Measurements from ENCODE around the gene OSBPL3.

Gene OSBPL3

DNA sequence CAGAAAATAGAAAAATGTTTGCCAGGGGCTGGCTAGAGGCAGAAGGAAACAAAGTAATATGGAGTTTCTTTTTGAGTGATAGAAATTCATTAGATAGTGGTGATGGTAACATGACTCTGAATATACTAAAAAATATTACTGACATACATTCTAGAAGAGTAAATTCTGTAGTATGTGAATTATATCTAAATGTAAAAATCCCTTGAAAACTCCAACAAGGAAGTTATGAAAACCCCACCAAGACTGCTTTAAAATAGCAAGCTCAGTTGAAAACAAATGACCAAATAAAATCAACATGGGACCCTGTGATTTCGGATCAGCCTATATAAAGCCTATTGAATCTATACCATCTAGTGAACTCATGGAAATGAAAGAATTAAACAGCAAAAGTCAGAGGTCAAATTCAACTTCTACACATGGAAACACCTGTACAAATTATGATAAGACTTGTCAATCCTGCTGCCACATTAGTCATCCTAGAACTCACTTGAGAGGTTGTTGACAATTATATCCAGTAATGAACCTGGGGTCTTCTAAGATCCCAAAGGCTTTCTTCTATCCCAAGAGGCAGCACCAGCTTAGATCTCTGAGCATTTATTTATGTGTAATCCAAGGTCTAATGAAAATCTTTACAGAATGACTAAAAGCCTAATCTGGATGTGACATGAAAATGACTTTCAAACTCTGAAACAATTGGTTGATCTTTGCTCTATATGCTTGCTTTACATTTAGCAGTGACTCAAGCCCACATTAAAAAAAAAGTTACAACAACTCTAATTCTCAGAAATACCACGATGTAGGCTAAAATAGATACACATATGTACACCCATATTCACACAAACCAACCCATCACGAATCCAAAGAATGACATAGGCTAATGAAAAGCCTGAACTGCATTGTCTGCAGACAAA lies 59.3 kb downstream of the OSBPL3 start:
- Mint-ChIP-seq H3K4me1 (peaks cover 34% of the 10 kb centered on the region), H3K27ac (no peak overlapping the region), H3K27me3 (ENCODE audit: low read depth, poor library complexity) (peaks cover 3% of the 10 kb centered on the region), H3K9me3 (no peaks in the 10 kb centered on the region), H3K4me3 (no peak overlapping the region), H3K36me3 (ENCODE audit: low read depth) (no peaks in the 10 kb centered on the region)
- TF ChIP-seq, protein P1, sequence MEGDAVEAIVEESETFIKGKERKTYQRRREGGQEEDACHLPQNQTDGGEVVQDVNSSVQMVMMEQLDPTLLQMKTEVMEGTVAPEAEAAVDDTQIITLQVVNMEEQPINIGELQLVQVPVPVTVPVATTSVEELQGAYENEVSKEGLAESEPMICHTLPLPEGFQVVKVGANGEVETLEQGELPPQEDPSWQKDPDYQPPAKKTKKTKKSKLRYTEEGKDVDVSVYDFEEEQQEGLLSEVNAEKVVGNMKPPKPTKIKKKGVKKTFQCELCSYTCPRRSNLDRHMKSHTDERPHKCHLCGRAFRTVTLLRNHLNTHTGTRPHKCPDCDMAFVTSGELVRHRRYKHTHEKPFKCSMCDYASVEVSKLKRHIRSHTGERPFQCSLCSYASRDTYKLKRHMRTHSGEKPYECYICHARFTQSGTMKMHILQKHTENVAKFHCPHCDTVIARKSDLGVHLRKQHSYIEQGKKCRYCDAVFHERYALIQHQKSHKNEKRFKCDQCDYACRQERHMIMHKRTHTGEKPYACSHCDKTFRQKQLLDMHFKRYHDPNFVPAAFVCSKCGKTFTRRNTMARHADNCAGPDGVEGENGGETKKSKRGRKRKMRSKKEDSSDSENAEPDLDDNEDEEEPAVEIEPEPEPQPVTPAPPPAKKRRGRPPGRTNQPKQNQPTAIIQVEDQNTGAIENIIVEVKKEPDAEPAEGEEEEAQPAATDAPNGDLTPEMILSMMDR (IDR thresholded peaks at IDR 0.05), result no peak
- no peak for DNase-seq

DNA sequence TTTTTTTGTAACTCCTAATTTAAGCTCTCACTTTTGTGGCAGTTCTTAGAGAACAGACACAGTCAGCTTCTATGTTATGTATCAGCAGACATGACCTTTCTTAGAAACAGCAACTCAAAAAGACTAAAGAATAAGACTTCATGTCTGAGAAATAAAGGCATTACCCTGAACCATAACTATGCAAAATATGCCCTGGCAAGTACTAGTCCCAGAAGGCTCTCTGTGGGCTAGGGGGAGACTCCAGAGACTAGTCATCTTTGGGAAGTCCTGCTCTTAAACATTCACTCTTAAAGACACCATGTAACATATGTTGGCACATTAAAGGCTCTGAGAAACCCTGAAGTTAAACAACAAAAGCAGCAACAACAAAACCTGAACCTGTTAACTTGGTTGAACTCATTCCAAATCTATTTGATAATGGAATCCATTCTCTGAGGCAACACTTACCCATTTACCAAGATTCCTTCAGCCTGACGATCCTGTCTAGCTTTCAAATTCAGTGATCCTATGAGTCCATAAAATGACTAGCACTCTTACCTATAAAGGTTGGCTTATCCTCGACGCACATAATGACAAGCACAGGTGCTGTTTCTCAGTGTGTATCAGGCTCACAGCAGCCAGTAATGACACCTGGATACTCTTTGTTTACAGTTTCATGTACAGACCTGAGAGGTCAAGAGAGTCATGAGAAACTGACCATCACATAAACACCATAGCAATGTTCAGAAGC lies 62.3 kb downstream of the OSBPL3 start:
- no peaks in the 10 kb centered on the region for H3K36me3 Mint-ChIP-seq (ENCODE audit: low read depth)
- TF ChIP-seq, protein P1 (IDR thresholded peaks at IDR 0.05), result no peak
- no peaks in the 10 kb centered on the region for H3K9me3 Mint-ChIP-seq
- peaks cover 10% of the 10 kb centered on the region for H3K4me1 Mint-ChIP-seq
- no peaks in the 10 kb centered on the region for H3K27me3 Mint-ChIP-seq (ENCODE audit: low read depth, poor library complexity)
- no peak for DNase-seq
- no peak overlapping the region for H3K27ac Mint-ChIP-seq
- H3K4me3 Mint-ChIP-seq, result no peak overlapping the region

DNA sequence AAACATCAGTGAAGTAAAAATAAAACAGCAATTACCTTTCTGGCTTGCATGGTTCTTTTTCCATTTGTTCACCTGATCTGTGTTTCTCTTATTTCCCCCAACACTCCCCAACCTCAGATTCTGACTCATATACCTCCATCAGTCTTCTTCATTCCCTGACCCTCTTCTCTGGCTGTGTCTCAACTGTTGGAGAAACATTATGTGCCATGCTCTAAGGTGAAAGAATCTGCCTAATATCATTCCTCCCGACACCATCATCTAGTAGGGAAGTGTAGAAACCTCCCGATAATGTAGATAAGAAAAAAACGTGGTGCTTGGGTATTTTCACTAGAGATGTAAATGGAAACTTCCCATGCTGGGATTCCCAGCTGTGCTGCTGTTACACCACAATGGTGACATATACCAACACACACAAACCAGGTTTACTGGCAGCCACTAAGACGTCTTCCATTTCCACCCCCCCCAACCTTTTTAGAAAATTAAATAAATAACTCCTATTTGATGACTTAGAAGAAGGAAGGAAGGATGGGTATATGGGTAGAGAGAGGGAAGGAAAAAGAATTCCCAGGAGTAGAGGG lies 63.4 kb downstream of the OSBPL3 start:
- H3K27me3 Mint-ChIP-seq (ENCODE audit: low read depth, poor library complexity), result no peaks in the 10 kb centered on the region
- no peaks in the 10 kb centered on the region for H3K9me3 Mint-ChIP-seq
- no peak overlapping the region for H3K4me3 Mint-ChIP-seq
- DNase-seq, result no peak
- no peaks in the 10 kb centered on the region for H3K36me3 Mint-ChIP-seq (ENCODE audit: low read depth)
- TF ChIP-seq, protein P1 (IDR thresholded peaks at IDR 0.05), result no peak
- no peak overlapping the region for H3K27ac Mint-ChIP-seq
- H3K4me1 Mint-ChIP-seq, result no peaks in the 10 kb centered on the region

DNA sequence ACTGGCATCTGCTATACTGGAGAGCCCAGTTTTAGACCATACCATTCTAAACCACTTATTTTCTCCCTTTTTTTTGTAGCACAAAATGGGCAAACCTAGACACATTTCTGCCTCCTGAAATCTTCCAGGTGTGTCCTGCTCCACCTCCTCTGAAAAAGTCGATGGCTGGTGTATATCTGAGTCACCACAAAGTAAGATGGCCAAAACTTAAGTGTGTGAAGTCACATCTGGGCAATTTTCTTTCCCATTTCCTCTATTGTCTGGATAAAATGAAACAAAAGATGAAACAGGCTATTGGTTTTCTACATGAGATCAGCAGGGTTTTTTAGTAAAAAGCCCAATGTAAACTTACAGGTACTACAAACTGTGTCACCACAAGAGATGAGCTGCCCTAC lies 65.5 kb downstream of the OSBPL3 start:
- Mint-ChIP-seq H3K4me3 (no peak overlapping the region), H3K36me3 (ENCODE audit: low read depth) (no peaks in the 10 kb centered on the region), H3K4me1 (peaks cover 4% of the 10 kb centered on the region), H3K9me3 (no peaks in the 10 kb centered on the region), H3K27ac (no peak overlapping the region), H3K27me3 (ENCODE audit: low read depth, poor library complexity) (no peaks in the 10 kb centered on the region)
- DNase-seq, result no peak
- TF ChIP-seq, protein P1 (IDR thresholded peaks at IDR 0.05), result no peak

DNA sequence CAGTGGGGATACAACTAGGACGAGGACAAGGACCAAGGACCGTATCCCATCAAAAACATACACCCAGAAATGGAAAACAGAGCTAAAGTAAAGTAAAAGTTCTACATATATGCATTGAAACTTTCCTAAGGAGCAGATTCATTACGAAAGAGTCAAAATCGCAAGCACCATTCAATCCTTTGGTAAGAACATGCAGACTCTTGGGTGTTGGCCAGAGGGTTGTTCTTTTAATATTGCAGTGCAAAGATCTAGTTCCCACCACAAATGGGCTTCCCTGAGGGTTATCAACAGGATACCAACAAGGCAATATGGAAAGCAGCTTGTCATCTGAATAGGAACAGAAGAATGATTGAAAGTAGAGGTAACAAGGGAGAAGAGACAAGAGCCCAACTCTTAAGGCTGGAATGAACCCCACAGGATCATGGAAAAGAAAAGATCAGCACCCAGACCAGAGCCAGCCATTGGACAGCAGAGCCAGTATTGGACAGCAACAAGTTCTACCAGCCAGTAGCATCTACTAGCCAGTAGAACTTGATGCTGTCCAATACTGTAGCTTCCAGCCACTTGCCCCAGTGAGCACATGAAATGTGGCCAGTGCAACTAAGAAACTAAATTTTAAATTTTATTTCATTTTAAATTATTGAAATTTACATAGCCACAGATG lies 66.0 kb downstream of the OSBPL3 start:
- Mint-ChIP-seq H3K36me3 (ENCODE audit: low read depth) (no peaks in the 10 kb centered on the region), H3K9me3 (no peaks in the 10 kb centered on the region), H3K27me3 (ENCODE audit: low read depth, poor library complexity) (no peaks in the 10 kb centered on the region), H3K4me1 (peaks cover 4% of the 10 kb centered on the region), H3K4me3 (no peak overlapping the region), H3K27ac (no peak overlapping the region)
- no peak for DNase-seq
- TF ChIP-seq, protein P1 (IDR thresholded peaks at IDR 0.05), result no peak
